Cardiac fibroblast (primary cell): ENCODE measurements around the gene ACYP2.

Experiments used
- DNase-seq, 2 donors: peaks; one replicate each; pipeline versions ENCODE4 v3.0.0 to v3.0.0-alpha.2; 2010; ENCODE audit warnings: low read depth in 2 of 2
- H3K4me3 ChIP-seq, 2 donors: replicated peaks in 1 of 2; 1 replicate in 1 of 2; 2 replicates in 1 of 2; pipeline ENCODE4 v1.5.1; 2011; ENCODE audit warnings: low read depth in 2 of 2, low read length in 2 of 2, mild to moderate bottlenecking in 2 of 2, moderate library complexity in 1 of 2
- CTCF ChIP-seq: IDR thresholded peaks from one replicate; pipeline ENCODE4 v1.5.1; 2011; ENCODE audit warnings: low read depth, mild to moderate bottlenecking, low read length, inconsistent platforms

ACYP2 gene

DNA sequence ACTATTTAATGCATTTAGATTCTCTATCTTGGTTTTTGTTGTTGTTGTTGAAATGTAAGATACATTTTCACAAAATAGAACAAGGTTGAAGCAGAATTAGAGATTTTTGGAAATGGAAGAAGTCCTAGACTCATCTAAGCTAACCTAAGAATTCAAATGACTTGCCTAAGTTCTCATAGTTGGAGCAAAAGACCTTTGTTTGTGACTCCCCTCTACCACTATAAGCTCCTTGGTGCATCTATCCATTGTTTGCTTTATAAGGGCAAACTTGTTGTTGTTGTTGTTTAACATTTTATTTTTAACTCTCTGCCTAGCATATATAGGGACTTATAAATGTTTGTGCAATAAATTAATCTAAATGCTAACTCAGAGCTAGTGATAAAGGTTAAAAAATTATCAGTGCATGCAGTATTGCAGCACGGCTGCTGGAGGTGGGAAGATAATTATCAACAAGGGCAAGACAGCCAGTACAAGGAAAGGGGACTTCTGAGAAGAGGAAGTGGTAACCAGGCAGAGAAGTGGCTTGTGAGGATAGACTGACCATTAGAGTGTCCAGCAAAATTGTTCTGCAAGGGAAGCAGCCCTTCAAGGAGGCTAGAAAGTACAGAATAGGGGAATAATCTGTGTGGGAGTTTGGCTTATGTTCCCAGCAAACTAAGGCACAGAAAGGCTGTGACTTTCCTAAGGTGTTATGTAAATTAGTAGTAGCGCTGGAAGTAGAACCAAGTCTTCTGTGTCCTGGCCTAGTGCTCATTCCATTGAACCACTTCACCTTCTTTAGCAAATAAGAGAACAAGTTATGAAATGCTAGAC is 38.1 kb upstream of the ACYP2 start:
- no peak for TF ChIP-seq CTCF
- H3K4me3 ChIP-seq: no peak overlapping the region
- no peak for DNase-seq

- TF ChIP-seq CTCF: no peak
- no peak overlapping the region for H3K4me3 ChIP-seq
- no peak for DNase-seq
These were observed 36.1 kb upstream of the ACYP2 start for GRCh38 chr2:54079331-54079730.

DNA sequence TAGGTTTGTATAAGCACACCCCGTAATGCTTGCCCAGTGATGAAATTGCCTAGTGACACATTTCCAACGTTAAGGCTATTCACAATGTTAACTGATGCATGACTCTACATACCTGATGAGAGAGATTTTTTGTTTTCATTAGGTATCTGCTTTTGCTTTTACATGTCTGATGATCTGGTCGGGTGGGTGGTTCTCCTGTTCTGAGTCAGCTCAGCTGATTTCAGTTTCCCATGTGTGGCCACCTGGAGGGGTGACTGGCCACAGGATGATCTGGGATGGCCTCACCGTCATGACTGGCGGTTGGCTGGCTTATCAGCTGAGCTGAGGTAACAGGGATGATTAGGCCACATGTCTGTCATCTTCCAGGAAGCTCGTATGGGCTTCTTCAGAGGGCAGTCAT is 33.8 kb upstream of the ACYP2 start:
- H3K4me3 ChIP-seq: no peak overlapping the region
- peak in 1 of 2 donors; percentile 36 for DNase-seq
- TF ChIP-seq CTCF: no peak

- no peak for TF ChIP-seq CTCF
- no peak for DNase-seq
- no peak overlapping the region for H3K4me3 ChIP-seq
These were observed 32.4 kb upstream of the ACYP2 start for GRCh38 chr2:54083021-54083420.

DNA sequence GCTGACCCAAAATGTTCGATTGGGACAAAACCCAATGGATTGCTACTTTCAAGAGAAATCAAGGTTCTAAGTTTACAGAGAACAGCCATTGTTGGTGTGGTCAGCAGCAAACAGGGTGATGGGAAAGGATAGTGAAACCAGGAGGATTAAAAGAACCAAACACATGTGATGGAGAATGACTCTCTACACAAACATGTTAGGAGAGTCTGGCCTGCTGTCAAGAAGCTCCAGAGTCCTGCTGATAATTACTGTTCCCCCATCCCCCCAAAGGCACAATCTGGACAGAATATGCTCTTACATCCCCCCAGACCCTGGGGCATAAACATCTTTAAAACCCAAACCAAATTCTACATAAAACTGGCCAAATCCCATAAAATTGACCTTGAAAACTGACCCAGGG is 32.0 kb upstream of the ACYP2 start:
- no peak overlapping the region for H3K4me3 ChIP-seq
- TF ChIP-seq CTCF: no peak
- DNase-seq: no peak

- H3K4me3 ChIP-seq: no peak overlapping the region
- peak; percentile 43 for TF ChIP-seq CTCF
- peak; percentile 39 to 47 for DNase-seq
These were observed 30.8 kb upstream of the ACYP2 start for GRCh38 chr2:54084600-54084999.

DNA sequence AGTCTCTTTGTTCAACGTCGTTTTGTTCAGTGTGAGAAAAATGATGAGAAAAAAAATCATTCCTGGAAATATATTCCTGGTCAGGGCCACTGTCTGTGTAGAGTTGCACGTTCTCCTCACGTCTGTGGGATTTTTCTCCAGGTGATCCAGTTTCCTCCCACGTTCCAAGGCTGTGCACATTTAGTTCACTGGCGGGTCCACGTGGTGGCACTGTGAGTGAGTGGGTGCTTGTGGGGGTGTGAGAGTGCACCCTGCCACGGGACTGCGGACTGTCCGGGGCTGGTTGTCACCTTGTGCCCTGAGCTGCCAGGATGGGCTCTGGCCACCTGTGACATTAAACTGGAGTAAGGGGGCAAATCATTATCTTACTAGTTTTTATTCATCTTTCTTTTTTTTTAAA is 30.3 kb upstream of the ACYP2 start:
- TF ChIP-seq CTCF: no peak
- H3K4me3 ChIP-seq: no peak overlapping the region
- no peak for DNase-seq
